ENCODE data around the gene LAMA2. TPM values are rescaled to one million over a fixed set of nuclear protein-coding genes. Genes with fewer than 3 reads are reported as not detected.

The LAMA2 gene
- total RNA-seq, 4 donors from 2014 or later = 203 to 339 (median 275) TPM

DNA sequence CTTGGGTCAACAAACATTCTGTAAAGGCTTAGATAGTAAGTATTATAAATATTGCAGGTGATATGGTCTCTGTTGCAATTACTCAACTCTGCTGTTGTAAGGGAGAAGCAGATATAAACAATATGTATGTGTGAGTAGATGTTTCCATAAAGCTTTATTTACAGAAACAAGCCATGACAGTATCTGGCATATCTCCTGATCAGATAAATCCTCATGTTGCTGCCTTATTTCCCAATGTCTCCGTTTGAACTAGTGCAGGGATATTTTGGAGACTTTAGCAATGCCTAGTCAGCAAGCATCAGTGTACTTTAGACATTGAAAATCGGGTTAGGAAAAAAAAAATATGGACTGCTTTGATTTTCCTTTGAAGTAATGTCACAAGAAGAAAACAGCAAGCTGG is 96.1 kb downstream of the LAMA2 start:
- no peak overlapping the region for H3K4me3 ChIP-seq
- 72 to 73% methylated on average over 2 of the region's 2 CpGs for WGBS, 2 donors
- H3K36me3 ChIP-seq = no peaks in the 10 kb centered on the region
- no peak overlapping the region for H3K27ac ChIP-seq
- no peak for DNase-seq (ENCODE audit: low spot score in 2 of 2)
- TF ChIP-seq EP300 (IDR thresholded peaks at IDR 0.05) (no peak), POLR2A (IDR thresholded peaks at IDR 0.05) (no peak)
- TF ChIP-seq, protein P1, sequence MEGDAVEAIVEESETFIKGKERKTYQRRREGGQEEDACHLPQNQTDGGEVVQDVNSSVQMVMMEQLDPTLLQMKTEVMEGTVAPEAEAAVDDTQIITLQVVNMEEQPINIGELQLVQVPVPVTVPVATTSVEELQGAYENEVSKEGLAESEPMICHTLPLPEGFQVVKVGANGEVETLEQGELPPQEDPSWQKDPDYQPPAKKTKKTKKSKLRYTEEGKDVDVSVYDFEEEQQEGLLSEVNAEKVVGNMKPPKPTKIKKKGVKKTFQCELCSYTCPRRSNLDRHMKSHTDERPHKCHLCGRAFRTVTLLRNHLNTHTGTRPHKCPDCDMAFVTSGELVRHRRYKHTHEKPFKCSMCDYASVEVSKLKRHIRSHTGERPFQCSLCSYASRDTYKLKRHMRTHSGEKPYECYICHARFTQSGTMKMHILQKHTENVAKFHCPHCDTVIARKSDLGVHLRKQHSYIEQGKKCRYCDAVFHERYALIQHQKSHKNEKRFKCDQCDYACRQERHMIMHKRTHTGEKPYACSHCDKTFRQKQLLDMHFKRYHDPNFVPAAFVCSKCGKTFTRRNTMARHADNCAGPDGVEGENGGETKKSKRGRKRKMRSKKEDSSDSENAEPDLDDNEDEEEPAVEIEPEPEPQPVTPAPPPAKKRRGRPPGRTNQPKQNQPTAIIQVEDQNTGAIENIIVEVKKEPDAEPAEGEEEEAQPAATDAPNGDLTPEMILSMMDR (IDR thresholded peaks at IDR 0.05) = no peak
- H3K4me1 ChIP-seq = no peaks in the 10 kb centered on the region
- no peaks in the 10 kb centered on the region for H3K9me3 ChIP-seq
- H3K27me3 ChIP-seq = no peaks in the 10 kb centered on the region

GRCh38 chr6:128981716-128982115 is 98.8 kb downstream of the LAMA2 start:
- 82 to 84% methylated on average over 3 of the region's 3 CpGs for WGBS, 2 donors
- Histone ChIP-seq H3K4me1 (peaks cover 0 to 7% (median 0%) of the 10 kb centered on the region in 4 donors), H3K9me3 (no peaks in the 10 kb centered on the region), H3K27ac (no peak overlapping the region), H3K36me3 (no peaks in the 10 kb centered on the region), H3K4me3 (no peak overlapping the region), H3K27me3 (no peaks in the 10 kb centered on the region)
- TF ChIP-seq EP300 (IDR thresholded peaks at IDR 0.05) = no peak
- TF ChIP-seq, protein P1 (IDR thresholded peaks at IDR 0.05) = no peak
- no peak for TF ChIP-seq POLR2A (IDR thresholded peaks at IDR 0.05)
- no peak for DNase-seq (ENCODE audit: low spot score in 2 of 2)

- Histone ChIP-seq H3K4me1 (no peaks in the 10 kb centered on the region), H3K36me3 (no peaks in the 10 kb centered on the region), H3K27me3 (no peaks in the 10 kb centered on the region), H3K27ac (no peak overlapping the region), H3K9me3 (no peaks in the 10 kb centered on the region), H3K4me3 (no peak overlapping the region)
- DNase-seq (ENCODE audit: low spot score in 2 of 2) = no peak
- TF ChIP-seq EP300 (IDR thresholded peaks at IDR 0.05) = no peak
- TF ChIP-seq, protein P1 (IDR thresholded peaks at IDR 0.05) = no peak
- TF ChIP-seq POLR2A (IDR thresholded peaks at IDR 0.05) = no peak
- 78 to 93% methylated on average over 3 of the region's 3 CpGs for WGBS, 2 donors
Measured at GRCh38 chr6:128990360-128990759, 107.4 kb downstream of the LAMA2 start.

DNA sequence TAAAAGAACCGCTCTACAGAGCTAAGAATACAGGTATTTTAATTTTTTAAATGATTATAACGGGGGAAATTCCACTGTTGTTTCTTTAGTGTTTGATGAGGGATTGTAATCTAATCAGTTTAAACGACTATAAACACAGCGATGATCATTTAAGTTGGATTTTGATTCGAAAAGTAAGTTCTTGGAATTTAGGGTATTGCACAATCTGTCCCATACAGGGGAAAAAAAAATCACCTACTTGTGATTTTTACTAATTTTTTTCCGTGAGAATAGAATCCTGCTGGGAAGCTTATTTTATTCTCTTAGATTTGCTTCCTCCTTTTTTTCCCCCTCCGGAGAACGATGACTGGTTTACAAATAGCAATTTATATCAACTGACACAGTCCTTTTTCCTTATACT is 108.0 kb downstream of the LAMA2 start:
- Histone ChIP-seq H3K9me3 (no peaks in the 10 kb centered on the region), H3K27ac (no peak overlapping the region), H3K4me1 (no peaks in the 10 kb centered on the region), H3K36me3 (peaks cover 0 to under 1% (median 0%) of the 10 kb centered on the region in 3 donors), H3K4me3 (no peak overlapping the region), H3K27me3 (no peaks in the 10 kb centered on the region)
- TF ChIP-seq, protein P1 (IDR thresholded peaks at IDR 0.05) = no peak
- no peak for TF ChIP-seq EP300 (IDR thresholded peaks at IDR 0.05)
- 77 to 78% methylated on average over 8 of the region's 8 CpGs for WGBS, 2 donors
- DNase-seq (ENCODE audit: low spot score in 2 of 2) = no peak

DNA sequence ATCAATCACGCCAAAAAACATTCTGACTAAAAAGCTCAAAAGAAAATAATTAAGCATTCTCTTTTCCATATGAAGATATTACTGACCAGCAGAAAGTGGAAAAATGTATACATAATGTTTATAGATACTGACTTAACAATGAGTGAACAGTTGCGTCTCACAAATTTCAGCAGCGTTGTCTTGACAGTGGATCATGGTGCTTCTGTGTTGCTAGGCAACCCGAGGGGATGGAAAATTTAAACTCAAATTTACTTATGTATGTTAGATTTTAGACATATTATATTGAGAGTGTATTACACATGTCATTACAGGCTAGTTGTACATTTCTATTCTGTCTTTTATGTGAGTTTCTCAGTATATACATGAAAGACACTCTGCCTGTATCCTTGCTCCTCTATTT is 110.2 kb downstream of the LAMA2 start:
- no peak for TF ChIP-seq POLR2A (IDR thresholded peaks at IDR 0.05)
- no peak for TF ChIP-seq EP300 (IDR thresholded peaks at IDR 0.05)
- TF ChIP-seq, protein P1 (IDR thresholded peaks at IDR 0.05) = no peak
- Histone ChIP-seq H3K9me3 (no peaks in the 10 kb centered on the region), H3K27me3 (no peaks in the 10 kb centered on the region), H3K27ac (no peak overlapping the region), H3K36me3 (peaks cover 0 to 8% (median 0%) of the 10 kb centered on the region in 3 donors), H3K4me1 (no peaks in the 10 kb centered on the region), H3K4me3 (no peak overlapping the region)
- no peak for DNase-seq (ENCODE audit: low spot score in 2 of 2)
- WGBS, 2 donors = 80 to 84% methylated on average over 4 of the region's 4 CpGs
